Measurements from ENCODE around the gene YPEL2.

Gene YPEL2

DNA sequence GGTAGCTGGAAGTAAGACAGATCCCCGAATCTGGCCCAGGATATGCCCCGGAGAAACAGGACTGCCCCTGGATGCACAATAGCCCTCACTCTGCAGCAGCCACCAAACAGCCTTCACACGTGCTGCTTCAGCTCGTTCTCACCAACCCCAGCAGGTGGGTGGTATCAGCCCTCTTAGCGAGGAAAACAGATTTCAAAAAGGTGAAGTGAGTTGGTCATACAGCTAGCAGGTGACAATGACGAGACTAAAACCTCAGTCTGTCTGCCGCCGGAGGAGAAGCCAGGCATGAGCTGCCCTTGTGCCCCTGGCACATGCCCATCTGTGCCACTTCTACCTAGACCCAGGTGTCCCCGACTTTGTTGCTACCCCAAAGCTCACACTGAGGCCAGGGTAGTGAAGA lies 92.4 kb downstream of the YPEL2 start:
- H3K4me3 ChIP-seq (replicated peaks; ENCODE audit: insufficient read depth, low read length), result no peak overlapping the region
- no peak for DNase-seq (ENCODE audit: low read depth in 1 of 2, low spot score in 1 of 2)
- no peak overlapping the region for H3K27ac ChIP-seq (replicated peaks)
- H3K27me3 ChIP-seq (ENCODE audit: insufficient read depth, poor library complexity, severe bottlenecking), result no peaks in the 10 kb centered on the region
- TF ChIP-seq GABPA (IDR thresholded peaks at IDR 0.05; ENCODE audit: low read depth) (no peak), SPI1 (IDR thresholded peaks at IDR 0.05; ENCODE audit: borderline replicate concordance, low read depth) (no peak), POLR2AphosphoS5 (IDR thresholded peaks at IDR 0.05; ENCODE audit: low read depth) (no peak)
- TF ChIP-seq, protein P1, sequence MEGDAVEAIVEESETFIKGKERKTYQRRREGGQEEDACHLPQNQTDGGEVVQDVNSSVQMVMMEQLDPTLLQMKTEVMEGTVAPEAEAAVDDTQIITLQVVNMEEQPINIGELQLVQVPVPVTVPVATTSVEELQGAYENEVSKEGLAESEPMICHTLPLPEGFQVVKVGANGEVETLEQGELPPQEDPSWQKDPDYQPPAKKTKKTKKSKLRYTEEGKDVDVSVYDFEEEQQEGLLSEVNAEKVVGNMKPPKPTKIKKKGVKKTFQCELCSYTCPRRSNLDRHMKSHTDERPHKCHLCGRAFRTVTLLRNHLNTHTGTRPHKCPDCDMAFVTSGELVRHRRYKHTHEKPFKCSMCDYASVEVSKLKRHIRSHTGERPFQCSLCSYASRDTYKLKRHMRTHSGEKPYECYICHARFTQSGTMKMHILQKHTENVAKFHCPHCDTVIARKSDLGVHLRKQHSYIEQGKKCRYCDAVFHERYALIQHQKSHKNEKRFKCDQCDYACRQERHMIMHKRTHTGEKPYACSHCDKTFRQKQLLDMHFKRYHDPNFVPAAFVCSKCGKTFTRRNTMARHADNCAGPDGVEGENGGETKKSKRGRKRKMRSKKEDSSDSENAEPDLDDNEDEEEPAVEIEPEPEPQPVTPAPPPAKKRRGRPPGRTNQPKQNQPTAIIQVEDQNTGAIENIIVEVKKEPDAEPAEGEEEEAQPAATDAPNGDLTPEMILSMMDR (IDR thresholded peaks at IDR 0.05; ENCODE audit: insufficient read depth, low read length), result no peak
- TF ChIP-seq, protein P2, sequence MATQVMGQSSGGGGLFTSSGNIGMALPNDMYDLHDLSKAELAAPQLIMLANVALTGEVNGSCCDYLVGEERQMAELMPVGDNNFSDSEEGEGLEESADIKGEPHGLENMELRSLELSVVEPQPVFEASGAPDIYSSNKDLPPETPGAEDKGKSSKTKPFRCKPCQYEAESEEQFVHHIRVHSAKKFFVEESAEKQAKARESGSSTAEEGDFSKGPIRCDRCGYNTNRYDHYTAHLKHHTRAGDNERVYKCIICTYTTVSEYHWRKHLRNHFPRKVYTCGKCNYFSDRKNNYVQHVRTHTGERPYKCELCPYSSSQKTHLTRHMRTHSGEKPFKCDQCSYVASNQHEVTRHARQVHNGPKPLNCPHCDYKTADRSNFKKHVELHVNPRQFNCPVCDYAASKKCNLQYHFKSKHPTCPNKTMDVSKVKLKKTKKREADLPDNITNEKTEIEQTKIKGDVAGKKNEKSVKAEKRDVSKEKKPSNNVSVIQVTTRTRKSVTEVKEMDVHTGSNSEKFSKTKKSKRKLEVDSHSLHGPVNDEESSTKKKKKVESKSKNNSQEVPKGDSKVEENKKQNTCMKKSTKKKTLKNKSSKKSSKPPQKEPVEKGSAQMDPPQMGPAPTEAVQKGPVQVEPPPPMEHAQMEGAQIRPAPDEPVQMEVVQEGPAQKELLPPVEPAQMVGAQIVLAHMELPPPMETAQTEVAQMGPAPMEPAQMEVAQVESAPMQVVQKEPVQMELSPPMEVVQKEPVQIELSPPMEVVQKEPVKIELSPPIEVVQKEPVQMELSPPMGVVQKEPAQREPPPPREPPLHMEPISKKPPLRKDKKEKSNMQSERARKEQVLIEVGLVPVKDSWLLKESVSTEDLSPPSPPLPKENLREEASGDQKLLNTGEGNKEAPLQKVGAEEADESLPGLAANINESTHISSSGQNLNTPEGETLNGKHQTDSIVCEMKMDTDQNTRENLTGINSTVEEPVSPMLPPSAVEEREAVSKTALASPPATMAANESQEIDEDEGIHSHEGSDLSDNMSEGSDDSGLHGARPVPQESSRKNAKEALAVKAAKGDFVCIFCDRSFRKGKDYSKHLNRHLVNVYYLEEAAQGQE (IDR thresholded peaks at IDR 0.05; ENCODE audit: insufficient replicate concordance, low read depth), result no peak

DNA sequence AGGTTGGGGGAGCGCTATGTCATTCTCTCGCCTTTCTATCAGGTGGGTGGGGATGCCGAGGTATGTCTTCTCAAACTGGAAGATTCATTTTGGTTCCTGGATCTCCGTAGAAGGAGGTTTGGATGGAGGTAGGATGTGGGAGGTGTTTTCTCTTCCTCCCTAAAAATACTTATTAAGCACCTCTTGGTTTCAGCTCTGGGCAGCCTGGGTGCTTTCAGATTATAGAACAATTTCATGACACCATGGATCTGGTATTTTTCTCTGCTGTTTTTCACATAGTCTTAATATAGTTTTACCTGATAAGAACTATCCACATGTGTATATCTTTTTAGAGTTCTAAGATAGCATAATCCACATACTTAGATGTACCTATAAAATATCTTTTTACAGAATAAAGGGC lies 92.9 kb downstream of the YPEL2 start:
- no peak for TF ChIP-seq SPI1 (IDR thresholded peaks at IDR 0.05; ENCODE audit: borderline replicate concordance, low read depth)
- TF ChIP-seq, protein P2 (IDR thresholded peaks at IDR 0.05; ENCODE audit: insufficient replicate concordance, low read depth), result no peak
- TF ChIP-seq, protein P1 (IDR thresholded peaks at IDR 0.05; ENCODE audit: insufficient read depth, low read length), result no peak
- TF ChIP-seq GABPA (IDR thresholded peaks at IDR 0.05; ENCODE audit: low read depth), result no peak
- no peak for TF ChIP-seq POLR2AphosphoS5 (IDR thresholded peaks at IDR 0.05; ENCODE audit: low read depth)
- Histone ChIP-seq H3K4me3 (replicated peaks; ENCODE audit: insufficient read depth, low read length) (no peak overlapping the region), H3K27ac (replicated peaks) (no peak overlapping the region), H3K27me3 (ENCODE audit: insufficient read depth, poor library complexity, severe bottlenecking) (no peaks in the 10 kb centered on the region)
- no peak for DNase-seq (ENCODE audit: low read depth in 1 of 2, low spot score in 1 of 2)

DNA sequence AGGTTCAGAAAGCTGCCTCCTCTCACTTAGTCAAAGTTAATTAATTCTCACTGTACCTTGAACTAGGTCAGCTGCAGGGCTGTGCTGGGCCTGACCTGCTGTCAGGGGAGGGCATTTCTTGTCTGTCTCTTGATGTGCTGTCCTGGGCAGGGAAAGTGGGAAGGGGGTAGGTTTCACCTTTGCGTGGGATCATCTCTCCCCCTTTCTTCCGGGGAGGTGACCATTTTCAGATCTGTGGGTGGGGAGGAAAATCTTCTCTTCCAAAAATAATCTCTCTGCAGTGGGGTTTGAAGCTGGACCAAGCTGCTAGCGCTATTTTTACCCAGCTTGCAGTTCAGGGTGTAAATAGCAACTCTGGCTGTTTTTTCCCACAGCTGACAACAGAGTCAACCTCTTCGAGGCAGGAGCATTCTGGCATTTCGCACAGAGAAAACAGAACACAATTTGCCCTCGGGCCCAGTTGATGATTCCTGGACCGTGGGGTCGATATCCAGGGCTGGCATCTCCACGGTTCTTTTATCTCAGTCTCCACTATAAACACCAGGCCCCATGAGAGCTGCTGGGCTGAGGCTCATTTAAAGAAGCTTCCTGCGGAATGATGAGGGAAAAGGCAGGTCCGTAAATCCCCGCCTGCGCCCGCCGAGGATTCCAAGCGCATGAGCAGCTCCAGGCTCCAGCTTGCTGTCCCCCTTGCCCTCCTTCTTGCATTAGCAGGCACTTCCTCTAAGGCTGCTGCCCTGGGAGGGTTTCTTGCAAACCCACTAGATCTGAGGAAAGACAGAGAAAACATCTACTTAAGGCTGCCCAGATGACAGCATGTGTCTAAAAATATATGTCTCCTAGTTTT lies 93.9 kb downstream of the YPEL2 start:
- H3K4me3 ChIP-seq (replicated peaks; ENCODE audit: insufficient read depth, low read length), result no peak overlapping the region
- no peak overlapping the region for H3K27ac ChIP-seq (replicated peaks)
- no peak for DNase-seq (ENCODE audit: low read depth in 1 of 2, low spot score in 1 of 2)
- H3K27me3 ChIP-seq (ENCODE audit: insufficient read depth, poor library complexity, severe bottlenecking), result no peaks in the 10 kb centered on the region
- TF ChIP-seq, protein P2 (IDR thresholded peaks at IDR 0.05; ENCODE audit: insufficient replicate concordance, low read depth), result no peak
- TF ChIP-seq SPI1 (IDR thresholded peaks at IDR 0.05; ENCODE audit: borderline replicate concordance, low read depth), result no peak
- TF ChIP-seq GABPA (IDR thresholded peaks at IDR 0.05; ENCODE audit: low read depth), result no peak

Data from HL-60 (cell line).